Stimulated activated CD4-positive, alpha-beta T cell treated with anti-CD3 and anti-CD28 coated beads, Interleukin-1b, Interleukin-23, amount 100 ng/mL, for 1 hour (primary cell): ENCODE data around the gene SELENOW.
"Not testable (repeated sequence)": the region's sequence is repeated elsewhere in the genome, so short reads cannot be mapped to it uniquely, and the experiment has no call there.

Experiments used
- DNase-seq, 2 donors: peaks; one replicate each; pipeline ENCODE4 v3.0.0-alpha.2; 2020; ENCODE audit warnings: low read depth in 2 of 2

Gene SELENOW

GRCh38 chr19:47756953-47757608 is 21.4 kb upstream of the SELENOW start:
- DNase-seq = no peak

DNA sequence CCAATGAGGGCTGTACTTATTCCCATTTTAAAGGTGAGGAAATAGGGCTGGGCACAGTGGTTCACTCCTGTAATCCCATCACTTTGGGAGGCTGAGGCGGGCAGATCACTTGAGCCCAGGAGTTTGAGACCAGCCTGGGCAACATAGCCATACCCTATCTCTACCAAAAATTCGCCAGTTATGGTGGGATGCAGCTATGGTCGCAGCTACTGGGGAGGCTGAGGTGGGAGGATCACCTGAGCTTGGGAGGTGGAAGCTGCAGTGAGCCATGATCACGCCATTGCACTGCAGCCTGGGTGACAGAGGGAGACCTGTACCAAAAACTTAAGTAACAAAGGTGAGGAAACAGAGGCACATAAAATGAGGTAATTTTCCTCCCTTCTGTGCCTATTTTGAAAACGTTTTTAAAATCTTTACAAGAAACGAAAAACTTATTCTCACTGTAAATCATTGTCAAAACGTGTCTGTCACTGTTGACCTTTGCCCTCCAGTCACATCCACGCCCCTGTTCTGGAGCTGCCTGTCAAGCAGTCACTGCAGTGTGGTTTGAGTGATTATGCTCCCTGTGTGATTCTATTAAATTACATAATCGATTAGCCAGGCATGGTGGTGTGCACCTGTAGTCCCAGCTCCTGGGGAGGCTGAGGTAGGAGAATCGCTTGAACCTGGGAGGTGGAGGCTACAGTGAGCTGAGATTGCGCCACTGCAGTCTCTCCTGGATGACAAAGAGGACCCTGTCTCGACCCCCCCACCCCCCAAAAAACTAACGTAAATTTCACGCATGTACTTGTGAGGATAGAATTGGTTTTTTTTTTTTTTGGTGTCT is 20.7 kb upstream of the SELENOW start:
- DNase-seq = no peak

GRCh38 chr19:47758443-47758804 is 20.1 kb upstream of the SELENOW start:
- DNase-seq = no peak

DNA sequence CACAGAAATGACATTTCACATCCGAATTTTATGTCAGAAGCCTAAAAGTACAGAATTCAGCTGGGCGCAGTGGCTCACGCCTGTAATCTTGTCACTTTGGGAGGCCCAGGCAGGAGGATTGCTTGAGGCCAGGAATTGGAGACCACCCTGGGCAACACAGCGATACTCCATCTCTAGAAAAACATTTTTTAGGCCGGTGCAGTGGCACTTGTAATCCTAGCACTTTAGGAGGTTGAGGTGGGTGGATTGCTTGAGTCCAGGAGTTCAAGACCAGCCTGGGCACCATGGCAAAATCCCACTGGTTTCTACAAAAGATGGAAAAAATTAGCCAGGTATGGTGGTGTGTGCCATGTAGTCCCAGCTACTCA is 17.9 kb upstream of the SELENOW start:
- no peak for DNase-seq

- no peak for DNase-seq
Observed at GRCh38 chr19:47761566-47761965, 16.9 kb upstream of the SELENOW start.

DNA sequence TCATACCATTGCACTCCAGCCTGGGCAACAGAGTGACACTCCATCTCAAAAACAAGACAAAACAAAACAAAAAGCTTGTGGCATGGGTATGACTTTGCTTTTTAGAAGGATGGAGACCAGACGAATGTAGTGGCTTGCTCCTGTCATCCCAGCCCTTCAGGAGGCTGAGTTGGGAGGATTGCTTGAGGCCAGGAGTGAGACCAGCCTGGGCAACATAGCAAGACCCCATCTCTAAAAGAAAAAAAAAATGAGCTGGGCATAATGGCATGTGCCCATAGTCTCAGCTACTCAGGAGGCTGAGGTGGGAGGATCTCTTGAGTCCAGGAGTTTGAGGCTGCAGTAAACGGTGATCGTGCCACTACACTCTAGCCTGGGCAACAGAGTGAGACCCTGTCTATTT is 16.4 kb upstream of the SELENOW start:
- DNase-seq = no peak

- no peak for DNase-seq
Observed at GRCh38 chr19:47762615-47763308, 15.7 kb upstream of the SELENOW start.

DNA sequence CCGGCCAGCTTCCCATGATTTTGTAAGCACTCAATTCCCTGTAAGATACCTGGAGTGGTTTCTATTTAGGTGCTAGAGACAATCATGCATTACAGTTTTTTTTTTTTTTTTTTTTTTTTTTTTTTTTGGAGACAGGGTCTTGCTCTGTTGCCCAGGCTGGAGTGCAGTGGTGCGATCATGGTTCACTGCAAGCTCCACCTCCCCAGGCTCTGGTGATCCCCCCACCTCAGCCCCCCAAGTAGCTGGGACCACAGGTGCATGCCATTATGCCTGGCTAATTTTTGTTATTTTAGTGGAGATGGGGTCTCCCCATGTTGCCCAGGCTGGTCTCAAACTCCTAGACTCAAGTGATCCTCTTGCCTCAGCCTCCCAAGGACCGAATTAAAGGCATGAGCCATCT is 13.8 kb upstream of the SELENOW start:
- not testable (repeated sequence) for DNase-seq

GRCh38 chr19:47765523-47766358 is 12.8 kb upstream of the SELENOW start:
- no peak for DNase-seq

- DNase-seq = no peak
Observed at GRCh38 chr19:47766359-47766620, 12.2 kb upstream of the SELENOW start.

- no peak for DNase-seq
Observed at GRCh38 chr19:47766670-47767069, 11.8 kb upstream of the SELENOW start.

GRCh38 chr19:47767349-47767748 is 11.2 kb upstream of the SELENOW start:
- DNase-seq = no peak

DNA sequence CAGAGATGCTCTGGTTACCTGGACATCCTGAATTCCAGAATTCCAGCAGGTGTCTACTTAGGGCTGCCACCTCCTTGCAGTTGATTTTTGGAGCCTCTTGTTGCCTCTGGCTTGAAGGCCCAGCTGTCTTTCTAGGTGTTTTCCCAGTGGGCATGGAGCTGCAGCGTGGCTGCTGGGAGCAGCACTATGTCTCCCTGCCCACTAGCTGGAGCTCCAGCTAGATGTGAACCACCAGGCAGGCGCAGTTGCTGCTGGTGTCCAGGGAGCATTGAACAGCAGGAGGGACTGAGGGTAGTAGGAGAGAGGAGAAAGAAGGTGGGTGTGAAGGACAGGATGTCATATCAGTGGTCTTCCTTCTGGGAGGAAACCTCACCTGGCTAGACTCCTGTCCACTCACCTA is 9.9 kb upstream of the SELENOW start:
- DNase-seq = no peak

- no peak for DNase-seq
Observed at GRCh38 chr19:47769534-47769933, 9.0 kb upstream of the SELENOW start.

GRCh38 chr19:47771291-47771690 is 7.2 kb upstream of the SELENOW start:
- not testable (repeated sequence) for DNase-seq

DNA sequence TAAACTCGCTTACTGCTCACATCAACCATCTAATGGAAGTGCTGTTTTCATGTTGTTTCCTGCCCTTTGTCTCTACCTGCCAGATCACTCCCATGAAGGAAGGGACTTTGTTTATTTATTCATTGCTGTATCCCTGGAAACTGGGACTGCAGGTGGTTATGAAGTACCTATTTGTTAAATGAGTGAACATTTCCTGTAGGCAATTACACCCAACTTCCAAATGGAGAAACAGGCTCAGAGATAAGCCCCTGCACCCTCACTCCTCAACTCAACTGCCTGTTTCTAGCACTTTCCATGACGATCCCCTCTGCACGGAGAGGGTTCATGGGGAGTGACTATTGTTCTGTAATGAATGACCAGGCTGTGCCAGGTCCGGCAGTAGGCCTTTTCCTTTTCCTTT is 1.9 kb upstream of the SELENOW start:
- no peak for DNase-seq

DNA sequence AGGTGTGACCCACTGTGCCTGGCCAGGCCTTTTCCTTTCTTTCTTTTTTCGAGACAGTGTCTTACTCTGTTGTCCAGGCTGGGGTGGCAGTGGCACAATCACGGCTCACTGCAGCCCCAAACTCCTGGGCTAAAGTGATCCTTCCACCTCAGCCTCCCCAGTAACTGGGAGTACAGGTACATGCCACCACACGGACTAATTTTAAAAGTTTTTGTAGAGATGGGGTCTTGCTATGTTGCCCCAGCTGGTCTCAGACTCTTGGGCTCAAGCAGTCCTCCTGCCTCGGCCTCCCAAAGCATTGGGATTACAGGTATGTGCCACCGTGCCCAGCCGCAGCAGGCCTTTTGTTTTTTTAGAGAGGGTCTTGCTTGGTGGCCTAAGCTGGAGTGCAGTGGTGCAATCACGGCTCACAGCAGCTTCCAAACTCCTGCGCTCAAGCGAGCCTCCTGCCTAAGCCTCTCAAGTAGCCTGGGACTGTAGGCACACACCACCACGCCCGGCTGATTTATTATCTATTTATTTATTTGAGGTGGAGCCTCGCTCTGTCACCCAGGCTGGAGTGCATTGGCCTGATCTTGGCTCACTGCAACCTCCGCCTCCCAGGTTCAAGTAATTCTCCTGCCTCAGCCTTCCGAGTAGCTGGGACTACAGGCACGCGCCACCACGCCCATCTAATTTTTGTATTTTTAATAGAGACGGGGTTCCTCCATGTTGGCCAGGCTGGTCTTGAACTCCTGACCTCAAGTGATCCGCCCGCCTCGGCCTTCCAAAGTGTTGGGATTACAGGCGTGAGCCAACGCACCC is 1.1 kb upstream of the SELENOW start:
- DNase-seq = not testable (repeated sequence)

- no peak for DNase-seq
Observed at GRCh38 chr19:47778954-47779351, 450 bp downstream of the SELENOW start.

- no peak for DNase-seq
Observed at GRCh38 chr19:47779524-47780214, 1.2 kb downstream of the SELENOW start.

DNA sequence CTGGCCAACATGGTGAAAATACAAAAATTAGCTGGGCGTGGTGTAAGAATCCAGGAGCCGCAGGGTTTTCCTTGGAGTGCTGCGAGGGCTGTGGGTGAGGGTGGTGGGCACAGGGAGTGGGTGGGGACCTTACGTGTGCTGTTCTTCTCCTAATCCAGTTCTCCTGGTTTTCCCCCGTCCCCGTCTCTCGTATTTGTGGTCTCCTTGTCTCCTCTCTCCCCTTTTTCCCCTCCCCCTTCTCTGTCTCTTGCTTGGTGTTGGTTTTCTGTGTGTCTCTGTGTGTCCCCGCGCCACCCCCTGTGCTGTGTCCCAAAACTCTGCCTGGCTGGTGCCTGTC is 1.7 kb downstream of the SELENOW start:
- DNase-seq = no peak
